Epithelial cell of proximal tubule (primary cell): ENCODE results near the gene REM2. TPM values are rescaled to one million over a fixed set of nuclear protein-coding genes. Genes with fewer than 3 reads are reported as not detected.

Experiments used
- DNase-seq: peaks from one replicate; pipeline ENCODE4 v3.0.0-alpha.2; 2011; ENCODE audit warnings: low read depth
- H3K4me3 ChIP-seq: 2 replicates; pipeline ENCODE4 v1.5.1; 2011; ENCODE audit warnings: low read depth, mild to moderate bottlenecking, low read length
- CTCF ChIP-seq: conservative IDR thresholded peaks from 2 replicates; pipeline ENCODE4 v1.5.1; 2012; ENCODE audit warnings: low read depth, mild to moderate bottlenecking, low read length
- total RNA-seq: library from RNA; depleted of rRNA; stranded (reverse); fragments of >200 nt; gene quantifications from 2 replicates; pipeline ENCODE4 v1.2.3, GENCODE V29; 2015

The REM2 gene
- total RNA-seq, 1 donor from 2014 or later = 0.17 TPM

- no peak for DNase-seq
- no peak for TF ChIP-seq CTCF
- H3K4me3 ChIP-seq = peak overlapping the region; percentile 75
Measured at GRCh38 chr14:22839159-22839779, 43.8 kb upstream of the REM2 start.

GRCh38 chr14:22841311-22841710 lies 41.7 kb upstream of the REM2 start:
- TF ChIP-seq CTCF = no peak
- H3K4me3 ChIP-seq = no peak overlapping the region

GRCh38 chr14:22841769-22842168 lies 41.3 kb upstream of the REM2 start:
- DNase-seq = no peak
- no peak for TF ChIP-seq CTCF
- no peak overlapping the region for H3K4me3 ChIP-seq

More at GRCh38 chr14:22841311-22841710, 41.7 kb upstream of the REM2 start:
- no peak for DNase-seq

DNA sequence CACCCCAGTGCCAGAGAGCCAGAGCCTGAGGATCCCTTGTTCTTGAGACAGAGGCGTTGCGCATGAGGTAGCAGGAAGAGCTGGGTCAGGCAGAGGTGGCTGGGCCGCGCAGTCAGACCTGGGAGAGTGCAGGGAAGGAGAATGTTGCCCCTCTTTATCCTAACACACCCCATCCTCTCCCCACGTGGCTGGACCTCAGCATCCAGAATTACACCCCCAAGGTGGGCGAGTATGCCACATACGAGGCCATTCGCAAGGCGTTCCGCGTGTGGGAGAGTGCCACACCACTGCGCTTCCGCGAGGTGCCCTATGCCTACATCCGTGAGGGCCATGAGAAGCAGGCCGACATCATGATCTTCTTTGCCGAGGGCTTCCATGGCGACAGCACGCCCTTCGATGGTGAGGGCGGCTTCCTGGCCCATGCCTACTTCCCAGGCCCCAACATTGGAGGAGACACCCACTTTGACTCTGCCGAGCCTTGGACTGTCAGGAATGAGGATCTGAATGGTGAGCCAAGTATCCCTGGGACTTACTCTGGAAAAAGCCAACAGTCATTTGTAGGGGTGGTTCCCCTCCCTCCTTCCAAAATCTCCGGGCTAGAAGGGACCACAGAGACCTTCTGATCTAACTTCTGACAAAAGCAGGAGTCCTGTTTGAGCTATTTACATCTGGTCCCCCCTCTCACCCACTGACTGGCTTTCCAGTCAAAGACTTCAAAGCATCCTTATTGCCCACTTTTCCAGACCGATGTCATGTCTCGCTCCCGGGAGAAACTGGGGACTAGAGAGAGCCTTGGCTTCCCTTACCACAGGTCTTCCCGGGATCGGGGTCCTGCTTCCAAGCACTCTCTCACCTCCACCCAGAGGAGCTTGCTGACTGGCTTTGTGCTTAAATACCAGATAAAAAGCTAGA lies 40.6 kb upstream of the REM2 start:
- no peak for DNase-seq
- no peak for TF ChIP-seq CTCF
- no peak overlapping the region for H3K4me3 ChIP-seq

DNA sequence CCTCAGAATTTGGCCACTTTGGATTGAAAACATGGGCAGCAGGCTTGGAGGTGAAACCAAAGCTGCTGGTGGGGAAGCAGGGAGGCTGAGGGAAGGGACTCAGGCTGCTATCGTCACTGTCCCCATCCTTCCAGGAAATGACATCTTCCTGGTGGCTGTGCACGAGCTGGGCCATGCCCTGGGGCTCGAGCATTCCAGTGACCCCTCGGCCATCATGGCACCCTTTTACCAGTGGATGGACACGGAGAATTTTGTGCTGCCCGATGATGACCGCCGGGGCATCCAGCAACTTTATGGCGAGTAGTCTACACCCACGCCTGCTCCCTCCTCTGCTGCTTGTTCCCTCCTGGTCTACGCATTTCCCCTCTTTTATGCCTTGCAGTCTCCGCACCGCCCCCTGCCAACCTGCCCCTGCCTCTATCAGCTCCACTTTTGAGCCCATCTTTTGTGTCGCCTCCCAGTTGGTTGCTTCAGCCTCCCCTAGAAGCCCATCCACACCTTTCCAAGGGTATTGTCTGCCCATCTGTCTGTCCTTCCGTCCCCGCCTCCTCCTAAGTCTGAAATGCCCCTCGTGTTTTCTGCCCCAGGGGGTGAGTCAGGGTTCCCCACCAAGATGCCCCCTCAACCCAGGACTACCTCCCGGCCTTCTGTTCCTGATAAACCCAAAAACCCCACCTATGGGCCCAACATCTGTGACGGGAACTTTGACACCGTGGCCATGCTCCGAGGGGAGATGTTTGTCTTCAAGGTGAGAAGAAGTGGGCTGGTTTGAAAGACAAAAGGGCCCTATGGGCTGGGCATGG lies 39.7 kb upstream of the REM2 start:
- DNase-seq = no peak

More for the DNA sequence above, 39.7 kb upstream of the REM2 start:
- TF ChIP-seq CTCF = no peak
- H3K4me3 ChIP-seq = no peak overlapping the region
